Common myeloid progenitor, CD34-positive (primary cell): ENCODE data around the gene ROR1.
A peak's percentile ranks its signal among the peaks of the same experiment; 100 is the strongest.

ENCODE experiments used
- CTCF ChIA-PET: fragments of 350-600 bp; sonication (Branson Sonifier 250); formaldehyde crosslinking; loops from one replicate; lab custom pipeline; 2021; ENCODE audit warnings: antibody characterized with exemption; lab: Charles Lee
- POLR2A ChIA-PET: fragments of 350-600 bp; sonication (Branson Sonifier 250); formaldehyde crosslinking; loops from one replicate; lab custom pipeline; 2021; ENCODE audit warnings: antibody characterized with exemption; lab: Charles Lee
- DNase-seq, 3 donors: peaks; one replicate each; pipeline versions ENCODE4 v3.0.0 to v3.0.0-alpha.2; 2013
- H3K27ac ChIP-seq, 2 experiments: 1 replicate in 1 of 2; 2 replicates in 1 of 2; pipeline ENCODE4 v1.7.0; 2013; ENCODE audit warnings: inconsistent platforms in 2 of 2, low read length in 2 of 2, mild to moderate bottlenecking in 2 of 2, low read depth in 1 of 2, moderate library complexity in 1 of 2; ENCODE audit not compliant: severe bottlenecking in 2 of 2, insufficient read depth in 1 of 2, poor library complexity in 1 of 2
- H3K27me3 ChIP-seq, 5 experiments: replicated peaks in 2 of 5; 1 replicate in 3 of 5; 2 replicates in 2 of 5; pipeline versions ENCODE4 v1.6.1 to v1.7.0; 2013; ENCODE audit warnings: low read length in 4 of 5, mild to moderate bottlenecking in 2 of 5, moderate library complexity in 2 of 5, inconsistent platforms in 1 of 5; ENCODE audit not compliant: insufficient read depth in 5 of 5, control insufficient read depth in 4 of 5
- H3K36me3 ChIP-seq, 4 experiments: 1 replicate in 2 of 4; 2 replicates in 2 of 4; pipeline versions ENCODE4 v1.6.1 to v1.7.0; 2013; ENCODE audit warnings: low read length in 3 of 4, control low read depth in 1 of 4, mild to moderate bottlenecking in 1 of 4; ENCODE audit not compliant: control insufficient read depth in 4 of 4, insufficient read depth in 4 of 4
- H3K4me1 ChIP-seq, 4 experiments: 1 replicate in 3 of 4; 2 replicates in 1 of 4; pipeline versions ENCODE4 v1.6.1 to v1.7.1; 2013; ENCODE audit warnings: low read length in 3 of 4, mild to moderate bottlenecking in 3 of 4, control low read depth in 1 of 4, inconsistent platforms in 1 of 4, moderate library complexity in 1 of 4; ENCODE audit not compliant: control insufficient read depth in 4 of 4, insufficient read depth in 4 of 4; ENCODE audit errors: control extremely low read depth in 1 of 4
- H3K4me3 ChIP-seq, 7 experiments: 1 replicate in 4 of 7; 2 replicates in 3 of 7; pipeline versions ENCODE4 v1.5.1 to v1.7.0; 2013; ENCODE audit warnings: mild to moderate bottlenecking in 7 of 7, low read length in 6 of 7, moderate library complexity in 6 of 7, inconsistent platforms in 2 of 7, low read depth in 2 of 7, control low read depth in 1 of 7; ENCODE audit not compliant: insufficient read depth in 4 of 7, control insufficient read depth in 1 of 7; ENCODE audit errors: extremely low read depth in 1 of 7
- H3K9me3 ChIP-seq, 5 experiments: 1 replicate in 4 of 5; 2 replicates in 1 of 5; pipeline versions ENCODE4 v1.6.1 to v1.7.1; 2013; ENCODE audit warnings: low read length in 4 of 5, mild to moderate bottlenecking in 2 of 5, inconsistent platforms in 1 of 5, low read depth in 1 of 5, moderate library complexity in 1 of 5; ENCODE audit not compliant: control insufficient read depth in 4 of 5, insufficient read depth in 2 of 5; ENCODE audit errors: control extremely low read depth in 1 of 5
- WGBS: methylation state at CpG from one replicate; pipeline ENCODE4 v1.1.5; 2013; ENCODE audit not compliant: insufficient coverage; 5-methylcytosine and 5-hydroxymethylcytosine counted together

ROR1 gene

GRCh38 chr1:64133036-64133435 lies 359.2 kb downstream of the ROR1 start:
- DNase-seq: no peak
- Histone ChIP-seq H3K9me3 (no peaks in the 10 kb centered on the region), H3K36me3 (no peaks in the 10 kb centered on the region), H3K27me3 (peaks cover 0 to 5% (median 0%) of the 10 kb centered on the region in 5 experiments), H3K27ac (no peak overlapping the region), H3K4me3 (no peak overlapping the region), H3K4me1 (no peaks in the 10 kb centered on the region)
- WGBS: 18% methylated on average over 2 of the region's 5 CpGs
- POLR2A ChIA-PET: no interaction called here
- CTCF ChIA-PET: interaction anchor here (1.0 to 1.6 kb wide), 6 partner anchors 16 to 516 kb away, joined by 3 to 8 read pairs (median 4); no protein-coding TSS in a partner anchor

GRCh38 chr1:64135462-64136223 lies 361.8 kb downstream of the ROR1 start:
- H3K27me3 ChIP-seq: peaks cover 0 to 5% (median 0%) of the 10 kb centered on the region in 5 experiments
- H3K4me1 ChIP-seq: no peaks in the 10 kb centered on the region
- H3K9me3 ChIP-seq: no peaks in the 10 kb centered on the region
- H3K27ac ChIP-seq: no peak overlapping the region
- H3K36me3 ChIP-seq: no peaks in the 10 kb centered on the region
- CTCF ChIA-PET: interaction anchor here (1.2 to 5.8 kb wide), 5 partner anchors 14 to 443 kb away, joined by 3 to 35 read pairs (median 16); no protein-coding TSS in a partner anchor
- POLR2A ChIA-PET: no interaction called here
- WGBS: no CpG with 5 or more reads among the region's 3 CpGs
- DNase-seq: no peak
- no peak overlapping the region for H3K4me3 ChIP-seq

GRCh38 chr1:64136296-64136695 lies 362.5 kb downstream of the ROR1 start:
- H3K27me3 ChIP-seq: peaks cover 0 to 5% (median 0%) of the 10 kb centered on the region in 5 experiments
- no peaks in the 10 kb centered on the region for H3K9me3 ChIP-seq
- H3K4me1 ChIP-seq: no peaks in the 10 kb centered on the region
- no peaks in the 10 kb centered on the region for H3K36me3 ChIP-seq
- no peak for DNase-seq
- 96% methylated on average over 5 of the region's 5 CpGs for WGBS
- ChIA-PET POLR2A (no interaction called here), CTCF (interaction anchor here (1.2 to 5.8 kb wide), 9 partner anchors 14 to 444 kb away, joined by 3 to 35 read pairs (median 8); no protein-coding TSS in a partner anchor)
- H3K4me3 ChIP-seq: no peak overlapping the region
- H3K27ac ChIP-seq: no peak overlapping the region

GRCh38 chr1:64136752-64137411 lies 363.1 kb downstream of the ROR1 start:
- POLR2A ChIA-PET: interaction anchor here (0.5 to 0.9 kb wide), 2 partner anchors 10 to 201 kb away, joined by 3 read pairs; no protein-coding TSS in a partner anchor
- peak; percentile 67 to 82 (median 74) for DNase-seq
- Histone ChIP-seq H3K4me1 (no peaks in the 10 kb centered on the region), H3K27me3 (peaks cover 0 to 5% (median 0%) of the 10 kb centered on the region in 5 experiments), H3K36me3 (no peaks in the 10 kb centered on the region), H3K9me3 (no peaks in the 10 kb centered on the region), H3K27ac (no peak overlapping the region), H3K4me3 (no peak overlapping the region)
- WGBS: 20% methylated on average over 4 of the region's 7 CpGs
- CTCF ChIA-PET: interaction anchor here (0.6 to 5.8 kb wide), 34 partner anchors 9 to 520 kb away, joined by 3 to 35 read pairs (median 4); no protein-coding TSS in a partner anchor

- peaks cover 0 to 5% (median 0%) of the 10 kb centered on the region in 5 experiments for H3K27me3 ChIP-seq
- ChIA-PET POLR2A (interaction anchor here (0.5 to 0.9 kb wide), 2 partner anchors 10 to 202 kb away, joined by 3 read pairs; no protein-coding TSS in a partner anchor), CTCF (interaction anchor here (0.6 to 5.8 kb wide), 33 partner anchors 9 to 521 kb away, joined by 3 to 35 read pairs (median 4); no protein-coding TSS in a partner anchor)
- H3K27ac ChIP-seq: no peak overlapping the region
- no peak for DNase-seq
- H3K9me3 ChIP-seq: no peaks in the 10 kb centered on the region
- no peak overlapping the region for H3K4me3 ChIP-seq
- no peaks in the 10 kb centered on the region for H3K36me3 ChIP-seq
- no peaks in the 10 kb centered on the region for H3K4me1 ChIP-seq
- 67% methylated on average over 3 of the region's 4 CpGs for WGBS
These were observed 363.6 kb downstream of the ROR1 start for GRCh38 chr1:64137412-64137803.

GRCh38 chr1:64139877-64140276 lies 366.1 kb downstream of the ROR1 start:
- CTCF ChIA-PET: interaction anchor here (0.8 to 5.8 kb wide), 4 partner anchors 10 to 448 kb away, joined by 3 to 35 read pairs (median 4); no protein-coding TSS in a partner anchor
- 94% methylated on average over 9 of the region's 10 CpGs for WGBS
- POLR2A ChIA-PET: no interaction called here

More at GRCh38 chr1:64139877-64140276, 366.1 kb downstream of the ROR1 start:
- no peaks in the 10 kb centered on the region for H3K4me1 ChIP-seq
- no peak for DNase-seq
- no peaks in the 10 kb centered on the region for H3K9me3 ChIP-seq
- no peaks in the 10 kb centered on the region for H3K36me3 ChIP-seq
- H3K4me3 ChIP-seq: no peak overlapping the region
- H3K27me3 ChIP-seq: no peaks in the 10 kb centered on the region
- no peak overlapping the region for H3K27ac ChIP-seq
